ENCODE measurements around the gene AFDN.
A peak's percentile ranks its signal among the peaks of the same experiment; 100 is the strongest.

AFDN gene

GRCh38 chr6:167817729-167818128 lies 9.0 kb upstream of the AFDN start:
- no peak overlapping the region for H3K4me3 ChIP-seq (ENCODE audit: low read length)
- no peak for DNase-seq (ENCODE audit: low read depth)
- TF ChIP-seq CTCF (conservative IDR thresholded peaks at IDR 0.05; ENCODE audit: low read length) = no peak

DNA sequence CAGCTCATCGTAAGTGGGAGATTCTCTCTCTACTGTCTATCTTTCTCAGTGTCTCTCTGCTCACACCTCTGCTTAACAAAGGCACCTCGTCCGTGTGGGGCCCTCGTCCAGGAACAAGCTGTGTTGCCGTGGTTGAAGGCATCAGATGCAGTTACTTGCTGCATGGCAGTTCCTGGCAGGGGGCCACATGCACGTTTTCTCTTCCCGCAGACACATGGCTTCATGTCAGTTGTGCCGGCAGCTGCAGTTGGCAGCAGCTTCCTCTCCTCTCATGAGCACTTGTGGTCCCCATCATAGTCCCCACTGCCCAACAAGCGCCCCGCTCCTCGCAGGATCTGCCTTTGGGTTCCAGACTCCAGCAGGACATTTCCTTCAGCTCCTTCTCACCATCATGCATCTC lies 7.1 kb upstream of the AFDN start:
- TF ChIP-seq CTCF (conservative IDR thresholded peaks at IDR 0.05; ENCODE audit: low read length) = no peak
- no peak overlapping the region for H3K4me3 ChIP-seq (ENCODE audit: low read length)
- DNase-seq (ENCODE audit: low read depth) = no peak

GRCh38 chr6:167820681-167821080 lies 6.0 kb upstream of the AFDN start:
- no peak for DNase-seq (ENCODE audit: low read depth)

DNA sequence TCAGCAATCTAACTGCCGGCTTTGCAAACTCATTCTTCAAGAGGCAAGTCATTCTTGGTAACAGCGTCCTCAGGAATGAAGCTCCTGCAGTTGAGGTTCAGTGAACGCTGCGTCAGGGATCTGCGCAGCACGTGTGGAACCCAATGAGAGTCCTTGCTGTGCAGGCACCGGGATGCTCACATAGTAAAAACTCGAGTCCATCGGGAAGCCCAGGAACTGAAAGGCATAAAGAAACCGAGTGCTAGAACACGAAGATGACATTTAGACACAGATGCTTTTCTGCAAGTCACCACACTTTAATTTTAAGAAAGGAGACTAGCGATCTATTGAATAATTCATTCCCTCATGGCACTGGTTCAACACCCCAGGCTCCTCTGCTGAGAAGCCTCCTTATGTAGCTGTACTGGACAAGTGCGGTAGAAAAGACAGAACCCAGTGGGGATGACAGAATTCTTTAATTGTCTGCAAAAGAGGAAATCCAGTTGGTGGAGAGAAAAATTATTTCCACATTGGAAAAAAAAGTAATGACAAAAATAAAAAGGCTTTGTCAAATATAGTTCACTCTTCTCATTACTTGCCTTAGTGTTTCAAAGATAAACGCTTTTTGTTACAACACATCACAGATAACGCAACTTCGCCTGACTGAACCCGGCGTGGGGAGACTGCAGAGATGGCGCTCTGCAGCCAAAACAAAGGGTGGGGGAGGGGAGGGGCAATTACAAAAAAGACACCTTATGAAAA lies 1.9 kb upstream of the AFDN start:
- no peak for TF ChIP-seq CTCF (conservative IDR thresholded peaks at IDR 0.05; ENCODE audit: low read length)
- peak overlapping the region; percentile 73 for H3K4me3 ChIP-seq (ENCODE audit: low read length)
- peak; percentile 76 for DNase-seq (ENCODE audit: low read depth)

More at GRCh38 chr6:167820681-167821080, 6.0 kb upstream of the AFDN start:
- no peak overlapping the region for H3K4me3 ChIP-seq (ENCODE audit: low read length)
- TF ChIP-seq CTCF (conservative IDR thresholded peaks at IDR 0.05; ENCODE audit: low read length) = no peak

GRCh38 chr6:167825332-167826229 lies 1.1 kb upstream of the AFDN start:
- DNase-seq (ENCODE audit: low read depth) = peak; percentile 15
- TF ChIP-seq CTCF (conservative IDR thresholded peaks at IDR 0.05; ENCODE audit: low read length) = no peak
- peak overlapping the region; percentile 73 for H3K4me3 ChIP-seq (ENCODE audit: low read length)

DNA sequence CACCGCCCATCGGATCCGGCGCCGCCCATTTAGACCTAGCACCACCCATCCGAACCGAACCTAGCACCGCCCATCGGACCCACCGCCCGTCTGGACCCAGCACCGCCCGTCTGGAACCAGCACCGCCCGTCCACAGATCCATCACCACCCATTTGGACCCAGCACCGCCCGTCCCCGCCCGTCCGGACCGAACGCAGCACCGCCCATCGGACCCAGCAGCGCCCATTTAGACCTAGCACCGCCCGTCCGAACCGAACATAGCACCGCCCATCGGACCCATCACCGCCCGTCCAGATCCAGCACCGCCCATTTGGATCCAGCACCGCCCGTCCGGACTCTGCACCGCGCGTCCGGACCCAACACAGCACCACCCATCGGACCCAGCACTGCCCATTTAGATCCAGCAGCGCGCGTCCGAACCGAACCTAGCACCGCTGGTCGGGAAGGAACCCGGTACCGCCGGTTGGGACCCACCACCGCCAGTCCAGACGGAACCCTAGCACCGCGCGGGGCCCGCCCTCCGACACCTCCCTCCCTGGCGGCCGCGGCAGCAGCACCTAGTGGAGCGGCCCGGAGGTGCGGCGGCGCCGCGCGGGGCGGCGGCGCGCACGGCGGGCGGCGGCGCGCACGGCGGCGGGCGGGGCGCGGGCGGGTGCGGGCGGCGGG lies 348 bp upstream of the AFDN start:
- peak; percentile 40 for DNase-seq (ENCODE audit: low read depth)
- H3K4me3 ChIP-seq (ENCODE audit: low read length) = peak overlapping the region; percentile 73
- TF ChIP-seq CTCF (conservative IDR thresholded peaks at IDR 0.05; ENCODE audit: low read length) = peak; percentile 39

Data from AG10803 (cell line).